GM19467 (cell line): Measurements from ENCODE around the gene ADNP.
A peak's percentile ranks its signal among the peaks of the same experiment; 100 is the strongest.

Experiments used
- ATAC-seq: cut with Tn5 transposase; IDR thresholded peaks from one replicate; pipeline ENCODE4 v1.9.1; 2021; ENCODE audit warnings: mild to moderate bottlenecking, moderate library complexity; ENCODE audit not compliant: unreplicated experiment

ADNP gene

GRCh38 chr20:50932691-50933280, 1.5 kb upstream of the ADNP start:
- no peak for ATAC-seq

GRCh38 chr20:50932016-50932485, 814 bp upstream of the ADNP start:
- no peak for ATAC-seq

- peak; percentile 26 for ATAC-seq
These were observed 296 bp downstream of the ADNP start for GRCh38 chr20:50930976-50931305.

GRCh38 chr20:50930139-50930975, 880 bp downstream of the ADNP start:
- ATAC-seq = peak; percentile 6

GRCh38 chr20:50929299-50930138, 1.7 kb downstream of the ADNP start:
- peak; percentile 51 for ATAC-seq

GRCh38 chr20:50928469-50928868, 2.8 kb downstream of the ADNP start:
- no peak for ATAC-seq

- no peak for ATAC-seq
These were observed 4.7 kb downstream of the ADNP start for GRCh38 chr20:50926530-50926929.

- ATAC-seq = no peak
These were observed 6.8 kb downstream of the ADNP start for GRCh38 chr20:50924261-50924920.

- ATAC-seq = no peak
These were observed 9.3 kb downstream of the ADNP start for GRCh38 chr20:50921803-50922501.

- no peak for ATAC-seq
These were observed 10.2 kb downstream of the ADNP start for GRCh38 chr20:50920997-50921396.

- ATAC-seq = no peak
These were observed 11.7 kb downstream of the ADNP start for GRCh38 chr20:50919567-50919966.

- ATAC-seq = no peak
These were observed 12.8 kb downstream of the ADNP start for GRCh38 chr20:50918403-50918802.

- no peak for ATAC-seq
These were observed 14.3 kb downstream of the ADNP start for GRCh38 chr20:50916934-50917333.

GRCh38 chr20:50916257-50916656, 15.0 kb downstream of the ADNP start:
- no peak for ATAC-seq

- no peak for ATAC-seq
These were observed 15.8 kb downstream of the ADNP start for GRCh38 chr20:50915424-50915823.

GRCh38 chr20:50913690-50914375, 17.4 kb downstream of the ADNP start:
- no peak for ATAC-seq

- ATAC-seq = no peak
These were observed 19.5 kb downstream of the ADNP start for GRCh38 chr20:50911716-50912115.

GRCh38 chr20:50911030-50911429, 20.2 kb downstream of the ADNP start:
- ATAC-seq = no peak

GRCh38 chr20:50909413-50909812, 21.8 kb downstream of the ADNP start:
- no peak for ATAC-seq

- ATAC-seq = no peak
These were observed 27.1 kb downstream of the ADNP start for GRCh38 chr20:50904067-50904570.
